ENCODE data around the gene ZPR1. TPM values are rescaled to one million over a fixed set of nuclear protein-coding genes. Genes with fewer than 3 reads are reported as not detected.

ZPR1 gene
- total RNA-seq, 1 experiment from 2014 or later: 139 TPM

DNA sequence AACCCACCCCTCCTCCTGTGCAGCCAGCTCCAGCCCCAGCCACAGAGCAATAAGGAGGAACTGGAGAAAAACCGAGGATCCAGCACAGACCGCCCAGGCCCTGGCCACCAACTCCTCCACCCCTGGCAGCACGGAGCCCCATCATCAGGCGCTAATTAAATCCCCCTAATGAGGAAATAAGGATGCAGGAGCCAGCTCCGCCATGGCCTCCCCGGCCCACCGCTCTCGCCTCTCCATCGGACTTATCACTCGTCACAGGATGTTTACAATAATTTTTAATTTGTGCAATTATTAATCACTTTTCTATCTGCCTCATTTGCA, 57.6 kb downstream of the ZPR1 start:
- in situ Hi-C loops (cut with HindIII; ENCODE audit: low pct_unique_long_range_greater_than_20kb, low sequenced_read_pairs): no loop called here

DNA sequence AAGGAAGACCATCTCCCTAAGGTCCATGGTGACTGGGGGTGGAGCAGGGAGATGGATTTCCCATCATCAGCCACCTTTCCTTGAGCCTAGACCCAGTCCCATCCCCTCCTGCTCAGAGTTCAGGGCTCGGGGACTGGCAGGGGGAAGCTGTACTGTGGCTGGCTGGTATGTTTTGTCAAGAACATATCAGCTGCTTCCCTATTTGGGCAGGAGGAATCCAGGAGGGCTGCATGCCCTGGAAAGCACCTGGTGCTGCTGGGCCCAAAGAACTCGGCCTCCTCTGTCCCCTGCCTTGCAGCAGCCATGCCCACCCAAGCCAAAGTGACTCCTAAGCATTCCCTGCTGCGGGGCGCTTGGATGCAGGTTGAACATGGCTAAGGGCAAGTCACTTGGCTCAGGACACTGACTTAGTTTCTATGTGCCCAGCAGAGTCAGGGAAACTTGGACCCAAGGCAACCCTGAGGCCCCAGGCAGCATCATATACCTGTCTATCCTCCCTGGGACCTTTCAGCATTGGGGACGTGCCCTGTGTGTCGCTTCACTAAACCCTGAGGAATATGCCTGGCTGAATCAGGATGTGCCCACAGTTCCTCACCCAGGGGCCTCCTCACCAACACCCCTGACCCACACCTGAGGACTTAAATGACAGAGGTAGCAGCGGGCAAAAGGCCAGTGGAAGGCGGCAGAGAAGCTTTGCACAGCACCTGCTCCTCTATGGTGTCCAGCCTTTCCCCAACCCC, 58.2 kb downstream of the ZPR1 start:
- BruUV-seq (replicated peaks): no TSS peak
- no peak for ATAC-seq
- H3K9me3 ChIP-seq (ENCODE audit: control insufficient read depth, insufficient read depth, low read depth, low read length): no peaks in the 10 kb centered on the region
- no peak for DNase-seq (ENCODE audit: low read depth, low spot score)
- intact Hi-C loops (cut with micrococcal nuclease; ENCODE audit: unreplicated experiment): no loop called here
- in situ Hi-C loops (cut with HindIII; ENCODE audit: low pct_unique_long_range_greater_than_20kb, low sequenced_read_pairs): no loop called here
- H3K27me3 ChIP-seq (ENCODE audit: control insufficient read depth, insufficient read depth, low read length): peaks cover 17% of the 10 kb centered on the region
- H3K4me1 ChIP-seq (ENCODE audit: control insufficient read depth, insufficient read depth, low read length): no peaks in the 10 kb centered on the region; the same call in 1 of the 2 replicates
- no peak overlapping the region for H3K4me3 ChIP-seq (ENCODE audit: low read depth in 2 of 2, low read length in 2 of 2)
- ChIA-PET CTCF (no interaction called here), POLR2A (no interaction called here)
- TF ChIP-seq POLR2AphosphoS5 (IDR thresholded peaks at IDR 0.05; ENCODE audit: low read depth, low read length) (no peak), SIN3A (IDR thresholded peaks at IDR 0.05; ENCODE audit: borderline replicate concordance, insufficient read depth, low read depth, low read length) (no peak), TCF7L2 (IDR thresholded peaks at IDR 0.05; ENCODE audit: low read depth, low read length) (no peak)
- TF ChIP-seq, protein P1, sequence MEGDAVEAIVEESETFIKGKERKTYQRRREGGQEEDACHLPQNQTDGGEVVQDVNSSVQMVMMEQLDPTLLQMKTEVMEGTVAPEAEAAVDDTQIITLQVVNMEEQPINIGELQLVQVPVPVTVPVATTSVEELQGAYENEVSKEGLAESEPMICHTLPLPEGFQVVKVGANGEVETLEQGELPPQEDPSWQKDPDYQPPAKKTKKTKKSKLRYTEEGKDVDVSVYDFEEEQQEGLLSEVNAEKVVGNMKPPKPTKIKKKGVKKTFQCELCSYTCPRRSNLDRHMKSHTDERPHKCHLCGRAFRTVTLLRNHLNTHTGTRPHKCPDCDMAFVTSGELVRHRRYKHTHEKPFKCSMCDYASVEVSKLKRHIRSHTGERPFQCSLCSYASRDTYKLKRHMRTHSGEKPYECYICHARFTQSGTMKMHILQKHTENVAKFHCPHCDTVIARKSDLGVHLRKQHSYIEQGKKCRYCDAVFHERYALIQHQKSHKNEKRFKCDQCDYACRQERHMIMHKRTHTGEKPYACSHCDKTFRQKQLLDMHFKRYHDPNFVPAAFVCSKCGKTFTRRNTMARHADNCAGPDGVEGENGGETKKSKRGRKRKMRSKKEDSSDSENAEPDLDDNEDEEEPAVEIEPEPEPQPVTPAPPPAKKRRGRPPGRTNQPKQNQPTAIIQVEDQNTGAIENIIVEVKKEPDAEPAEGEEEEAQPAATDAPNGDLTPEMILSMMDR (IDR thresholded peaks at IDR 0.05): no peak
- TF ChIP-seq, protein P2, sequence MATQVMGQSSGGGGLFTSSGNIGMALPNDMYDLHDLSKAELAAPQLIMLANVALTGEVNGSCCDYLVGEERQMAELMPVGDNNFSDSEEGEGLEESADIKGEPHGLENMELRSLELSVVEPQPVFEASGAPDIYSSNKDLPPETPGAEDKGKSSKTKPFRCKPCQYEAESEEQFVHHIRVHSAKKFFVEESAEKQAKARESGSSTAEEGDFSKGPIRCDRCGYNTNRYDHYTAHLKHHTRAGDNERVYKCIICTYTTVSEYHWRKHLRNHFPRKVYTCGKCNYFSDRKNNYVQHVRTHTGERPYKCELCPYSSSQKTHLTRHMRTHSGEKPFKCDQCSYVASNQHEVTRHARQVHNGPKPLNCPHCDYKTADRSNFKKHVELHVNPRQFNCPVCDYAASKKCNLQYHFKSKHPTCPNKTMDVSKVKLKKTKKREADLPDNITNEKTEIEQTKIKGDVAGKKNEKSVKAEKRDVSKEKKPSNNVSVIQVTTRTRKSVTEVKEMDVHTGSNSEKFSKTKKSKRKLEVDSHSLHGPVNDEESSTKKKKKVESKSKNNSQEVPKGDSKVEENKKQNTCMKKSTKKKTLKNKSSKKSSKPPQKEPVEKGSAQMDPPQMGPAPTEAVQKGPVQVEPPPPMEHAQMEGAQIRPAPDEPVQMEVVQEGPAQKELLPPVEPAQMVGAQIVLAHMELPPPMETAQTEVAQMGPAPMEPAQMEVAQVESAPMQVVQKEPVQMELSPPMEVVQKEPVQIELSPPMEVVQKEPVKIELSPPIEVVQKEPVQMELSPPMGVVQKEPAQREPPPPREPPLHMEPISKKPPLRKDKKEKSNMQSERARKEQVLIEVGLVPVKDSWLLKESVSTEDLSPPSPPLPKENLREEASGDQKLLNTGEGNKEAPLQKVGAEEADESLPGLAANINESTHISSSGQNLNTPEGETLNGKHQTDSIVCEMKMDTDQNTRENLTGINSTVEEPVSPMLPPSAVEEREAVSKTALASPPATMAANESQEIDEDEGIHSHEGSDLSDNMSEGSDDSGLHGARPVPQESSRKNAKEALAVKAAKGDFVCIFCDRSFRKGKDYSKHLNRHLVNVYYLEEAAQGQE (IDR thresholded peaks at IDR 0.05; ENCODE audit: insufficient read depth in 1 of 2, low read depth in 2 of 2, low read length in 1 of 2): no peak
- no peak overlapping the region for H3K27ac ChIP-seq (ENCODE audit: low read length)
- H3K36me3 ChIP-seq (ENCODE audit: control insufficient read depth, insufficient read depth, low read length): no peaks in the 10 kb centered on the region

More for the DNA sequence above, 57.6 kb downstream of the ZPR1 start:
- no peak overlapping the region for H3K4me3 ChIP-seq (ENCODE audit: low read depth in 2 of 2, low read length in 2 of 2)
- DNase-seq (ENCODE audit: low read depth, low spot score) (no peak), ATAC-seq (no peak)
- ChIA-PET POLR2A (no interaction called here), CTCF (no interaction called here)
- intact Hi-C loops (cut with micrococcal nuclease; ENCODE audit: unreplicated experiment): no loop called here
- H3K9me3 ChIP-seq (ENCODE audit: control insufficient read depth, insufficient read depth, low read depth, low read length): no peaks in the 10 kb centered on the region
- BruUV-seq (replicated peaks): no TSS peak
- TF ChIP-seq, protein P1 (IDR thresholded peaks at IDR 0.05): no peak
- TF ChIP-seq TCF7L2 (IDR thresholded peaks at IDR 0.05; ENCODE audit: low read depth, low read length): no peak
- TF ChIP-seq, protein P2 (IDR thresholded peaks at IDR 0.05; ENCODE audit: insufficient read depth in 1 of 2, low read depth in 2 of 2, low read length in 1 of 2): no peak
- TF ChIP-seq SIN3A (IDR thresholded peaks at IDR 0.05; ENCODE audit: borderline replicate concordance, insufficient read depth, low read depth, low read length): no peak
- no peak for TF ChIP-seq POLR2AphosphoS5 (IDR thresholded peaks at IDR 0.05; ENCODE audit: low read depth, low read length)
- no peaks in the 10 kb centered on the region for H3K36me3 ChIP-seq (ENCODE audit: control insufficient read depth, insufficient read depth, low read length)
- no peaks in the 10 kb centered on the region; the same call in 1 of the 2 replicates for H3K4me1 ChIP-seq (ENCODE audit: control insufficient read depth, insufficient read depth, low read length)
- H3K27ac ChIP-seq (ENCODE audit: low read length): no peak overlapping the region
- peaks cover 13% of the 10 kb centered on the region for H3K27me3 ChIP-seq (ENCODE audit: control insufficient read depth, insufficient read depth, low read length)

Measured in Panc1 (cell line).